HG03175 (cell line): ENCODE results near the gene BAIAP2.
"Not testable (repeated sequence)": the region's sequence is repeated elsewhere in the genome, so short reads cannot be mapped to it uniquely, and the experiment has no call there.

Source experiments
- ATAC-seq: cut with Tn5 transposase; IDR thresholded peaks from one replicate; pipeline ENCODE4 v1.9.1; 2021; ENCODE audit warnings: mild to moderate bottlenecking, moderate library complexity; ENCODE audit not compliant: unreplicated experiment

Gene BAIAP2

GRCh38 chr17:81065500-81065899 lies 30.5 kb downstream of the BAIAP2 start:
- ATAC-seq, result no peak

GRCh38 chr17:81066072-81066471 lies 31.1 kb downstream of the BAIAP2 start:
- no peak for ATAC-seq

- ATAC-seq, result no peak
These were observed 31.9 kb downstream of the BAIAP2 start for GRCh38 chr17:81066771-81067315.

GRCh38 chr17:81067391-81067811 lies 32.5 kb downstream of the BAIAP2 start:
- no peak for ATAC-seq

- no peak for ATAC-seq
These were observed 33.6 kb downstream of the BAIAP2 start for GRCh38 chr17:81068411-81069134.

- no peak for ATAC-seq
These were observed 34.2 kb downstream of the BAIAP2 start for GRCh38 chr17:81069135-81069645.

GRCh38 chr17:81070541-81071246 lies 35.7 kb downstream of the BAIAP2 start:
- no peak for ATAC-seq

- no peak for ATAC-seq
These were observed 37.1 kb downstream of the BAIAP2 start for GRCh38 chr17:81071761-81072741.

GRCh38 chr17:81073967-81074839 lies 39.3 kb downstream of the BAIAP2 start:
- no peak for ATAC-seq

GRCh38 chr17:81074875-81075274 lies 39.9 kb downstream of the BAIAP2 start:
- ATAC-seq, result no peak

- no peak for ATAC-seq
These were observed 40.4 kb downstream of the BAIAP2 start for GRCh38 chr17:81075307-81075706.

GRCh38 chr17:81076141-81076679 lies 41.3 kb downstream of the BAIAP2 start:
- no peak for ATAC-seq

- not testable (repeated sequence) for ATAC-seq
These were observed 43.3 kb downstream of the BAIAP2 start for GRCh38 chr17:81078026-81078913.

- no peak for ATAC-seq
These were observed 45.1 kb downstream of the BAIAP2 start for GRCh38 chr17:81080019-81080418.

- no peak for ATAC-seq
These were observed 46.5 kb downstream of the BAIAP2 start for GRCh38 chr17:81081222-81082176.

- no peak for ATAC-seq
These were observed 47.5 kb downstream of the BAIAP2 start for GRCh38 chr17:81082177-81083073.
